Measurements from ENCODE around the gene FTCDNL1.

Gene FTCDNL1

DNA sequence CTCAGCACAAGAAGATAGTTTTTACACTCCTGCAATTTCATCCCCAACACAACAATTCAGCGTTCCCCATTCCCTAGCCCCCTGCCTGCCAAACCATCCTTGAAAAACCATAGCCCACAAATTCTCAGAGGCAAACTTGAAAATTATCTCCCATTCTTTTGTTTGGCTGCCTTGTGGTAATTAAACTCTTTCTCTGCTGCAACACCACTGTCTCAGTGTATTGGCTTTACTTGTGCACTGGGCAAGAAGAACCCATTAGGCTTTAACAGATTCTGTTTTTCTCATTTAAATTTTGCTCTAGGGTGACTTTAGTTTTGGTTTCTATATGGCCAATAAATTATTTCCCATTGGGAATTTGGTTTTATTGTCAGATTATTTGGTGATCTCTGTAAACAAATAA, 23.2 kb upstream of the FTCDNL1 start:
- no peak overlapping the region for H3K4me3 ChIP-seq (ENCODE audit: control insufficient read depth, low read depth, low read length)
- no peak for DNase-seq (ENCODE audit: low read depth)
- TF ChIP-seq, protein P1, sequence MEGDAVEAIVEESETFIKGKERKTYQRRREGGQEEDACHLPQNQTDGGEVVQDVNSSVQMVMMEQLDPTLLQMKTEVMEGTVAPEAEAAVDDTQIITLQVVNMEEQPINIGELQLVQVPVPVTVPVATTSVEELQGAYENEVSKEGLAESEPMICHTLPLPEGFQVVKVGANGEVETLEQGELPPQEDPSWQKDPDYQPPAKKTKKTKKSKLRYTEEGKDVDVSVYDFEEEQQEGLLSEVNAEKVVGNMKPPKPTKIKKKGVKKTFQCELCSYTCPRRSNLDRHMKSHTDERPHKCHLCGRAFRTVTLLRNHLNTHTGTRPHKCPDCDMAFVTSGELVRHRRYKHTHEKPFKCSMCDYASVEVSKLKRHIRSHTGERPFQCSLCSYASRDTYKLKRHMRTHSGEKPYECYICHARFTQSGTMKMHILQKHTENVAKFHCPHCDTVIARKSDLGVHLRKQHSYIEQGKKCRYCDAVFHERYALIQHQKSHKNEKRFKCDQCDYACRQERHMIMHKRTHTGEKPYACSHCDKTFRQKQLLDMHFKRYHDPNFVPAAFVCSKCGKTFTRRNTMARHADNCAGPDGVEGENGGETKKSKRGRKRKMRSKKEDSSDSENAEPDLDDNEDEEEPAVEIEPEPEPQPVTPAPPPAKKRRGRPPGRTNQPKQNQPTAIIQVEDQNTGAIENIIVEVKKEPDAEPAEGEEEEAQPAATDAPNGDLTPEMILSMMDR (conservative IDR thresholded peaks at IDR 0.05; ENCODE audit: control insufficient read depth, insufficient read depth, low read depth, low read length) = no peak

DNA sequence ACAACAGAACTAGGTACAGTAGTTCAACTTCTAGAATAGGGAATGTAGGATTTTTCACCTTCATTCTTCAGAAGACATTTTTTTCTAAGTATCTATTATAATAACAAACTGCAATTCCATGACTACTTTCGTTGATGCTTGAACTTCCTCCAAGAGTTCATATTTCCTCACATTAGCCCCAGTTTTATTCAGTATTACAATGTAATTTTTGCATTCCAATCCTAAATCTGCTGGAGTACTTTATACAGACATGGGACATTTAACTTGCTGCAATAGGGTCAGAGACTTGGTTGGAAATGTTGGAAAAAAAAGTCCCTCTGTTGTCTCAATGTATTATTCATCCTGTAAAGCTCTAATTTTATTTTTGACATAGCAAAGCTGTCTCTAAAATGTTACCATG, 19.6 kb upstream of the FTCDNL1 start:
- TF ChIP-seq, protein P1 (conservative IDR thresholded peaks at IDR 0.05; ENCODE audit: control insufficient read depth, insufficient read depth, low read depth, low read length) = no peak
- no peak overlapping the region for H3K4me3 ChIP-seq (ENCODE audit: control insufficient read depth, low read depth, low read length)
- no peak for DNase-seq (ENCODE audit: low read depth)

- H3K4me3 ChIP-seq (ENCODE audit: control insufficient read depth, low read depth, low read length) = no peak overlapping the region
- TF ChIP-seq, protein P1 (conservative IDR thresholded peaks at IDR 0.05; ENCODE audit: control insufficient read depth, insufficient read depth, low read depth, low read length) = no peak
- DNase-seq (ENCODE audit: low read depth) = no peak
Measured at GRCh38 chr2:199869653-199870052, 18.7 kb upstream of the FTCDNL1 start.

GRCh38 chr2:199869227-199869541, 18.2 kb upstream of the FTCDNL1 start:
- DNase-seq (ENCODE audit: low read depth) = no peak
- no peak overlapping the region for H3K4me3 ChIP-seq (ENCODE audit: control insufficient read depth, low read depth, low read length)
- TF ChIP-seq, protein P1 (conservative IDR thresholded peaks at IDR 0.05; ENCODE audit: control insufficient read depth, insufficient read depth, low read depth, low read length) = no peak

DNA sequence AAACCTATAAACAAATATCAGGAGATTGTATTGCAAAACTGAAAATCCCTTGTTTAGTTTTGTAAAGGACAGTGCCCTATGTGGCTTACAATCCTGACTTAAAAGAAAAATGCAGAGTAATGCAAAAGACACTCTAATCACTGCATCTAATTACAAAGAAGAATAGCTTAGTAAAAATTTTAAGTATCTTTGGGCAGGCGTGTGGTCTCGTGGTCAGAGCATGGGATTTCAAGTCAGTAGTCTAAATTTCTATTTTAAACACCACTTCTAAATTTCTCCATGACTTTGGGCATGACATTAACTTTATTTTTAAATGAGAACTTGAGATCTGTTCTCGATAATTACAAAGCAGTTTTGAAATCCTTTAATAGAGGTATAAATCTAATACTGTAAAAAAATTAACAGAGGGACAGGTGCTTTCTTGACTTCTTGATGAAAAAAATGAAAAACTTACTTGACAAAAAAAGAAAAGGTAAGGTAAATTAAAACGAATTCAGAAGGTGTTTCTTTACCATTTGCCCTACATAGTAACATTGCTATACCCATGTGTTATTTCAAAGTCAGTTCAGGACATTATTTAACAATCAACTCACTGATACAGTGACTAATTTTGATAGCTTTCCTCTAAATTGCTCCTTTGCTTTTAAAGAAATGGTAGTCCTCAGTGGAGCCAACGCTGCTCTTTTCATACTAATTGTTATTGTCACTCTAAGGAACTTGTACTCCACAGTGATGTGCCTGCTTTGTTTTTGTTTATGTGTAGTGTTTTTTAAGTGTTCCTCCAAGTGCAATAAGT, 17.6 kb upstream of the FTCDNL1 start:
- TF ChIP-seq, protein P1 (conservative IDR thresholded peaks at IDR 0.05; ENCODE audit: control insufficient read depth, insufficient read depth, low read depth, low read length) = no peak
- H3K4me3 ChIP-seq (ENCODE audit: control insufficient read depth, low read depth, low read length) = no peak overlapping the region
- DNase-seq (ENCODE audit: low read depth) = no peak

GRCh38 chr2:199865905-199866304, 14.9 kb upstream of the FTCDNL1 start:
- no peak overlapping the region for H3K4me3 ChIP-seq (ENCODE audit: control insufficient read depth, low read depth, low read length)
- TF ChIP-seq, protein P1 (conservative IDR thresholded peaks at IDR 0.05; ENCODE audit: control insufficient read depth, insufficient read depth, low read depth, low read length) = no peak

More at GRCh38 chr2:199865905-199866304, 14.9 kb upstream of the FTCDNL1 start:
- DNase-seq (ENCODE audit: low read depth) = no peak

All from fibroblast of mammary gland (primary cell).